Mesendoderm (in vitro differentiated cells): ENCODE results near the gene ZMYND8.
"Not testable (repeated sequence)": the region's sequence is repeated elsewhere in the genome, so short reads cannot be mapped to it uniquely, and the experiment has no call there.

ENCODE experiments used
- DNase-seq: peaks from one replicate; pipeline ENCODE4 v3.0.0; 2013
- H2AK5ac ChIP-seq: 2 replicates; pipeline ENCODE4 v1.6.1; 2013; ENCODE audit warnings: low read length, inconsistent platforms
- H2BK120ac ChIP-seq: 2 replicates; pipeline ENCODE4 v1.6.1; 2013; ENCODE audit warnings: low read depth, mild to moderate bottlenecking, low read length, moderate library complexity, mixed read lengths
- H2BK15ac ChIP-seq: replicated peaks from 2 replicates; pipeline ENCODE4 v1.6.1; 2013; ENCODE audit warnings: low read depth, mild to moderate bottlenecking, moderate library complexity
- H2BK5ac ChIP-seq: 2 replicates; pipeline ENCODE4 v1.6.1; 2013; ENCODE audit warnings: low read length, inconsistent platforms
- H3K18ac ChIP-seq: 2 replicates; pipeline ENCODE4 v1.6.1; 2013; ENCODE audit warnings: mild to moderate bottlenecking, low read length, mixed read lengths
- H3K23ac ChIP-seq: one replicate; pipeline ENCODE4 v1.6.1; 2013; ENCODE audit warnings: low read length
- H3K27ac ChIP-seq: 2 replicates; pipeline ENCODE4 v1.5.1; 2013; ENCODE audit warnings: low read depth, mild to moderate bottlenecking, inconsistent platforms, low read length, moderate library complexity
- H3K27me3 ChIP-seq: 2 replicates; pipeline ENCODE4 v1.6.1; 2013; ENCODE audit warnings: low read length, control low read depth, mild to moderate bottlenecking, inconsistent platforms; ENCODE audit not compliant: insufficient read depth, poor library complexity
- H3K36me3 ChIP-seq: 2 replicates; pipeline ENCODE4 v1.6.1; 2013; ENCODE audit warnings: low read length, inconsistent platforms; ENCODE audit not compliant: control insufficient read depth, insufficient read depth
- H3K4ac ChIP-seq: one replicate; pipeline ENCODE4 v1.6.1; 2013; ENCODE audit warnings: low read depth, mild to moderate bottlenecking, low read length, moderate library complexity
- H3K4me1 ChIP-seq: 2 replicates; pipeline ENCODE4 v1.6.1; 2013; ENCODE audit warnings: low read depth, low read length, inconsistent platforms; ENCODE audit not compliant: control insufficient read depth
- H3K4me2 ChIP-seq: 2 replicates; pipeline ENCODE4 v1.6.1; 2013; ENCODE audit warnings: low read length
- H3K4me3 ChIP-seq: 2 replicates; pipeline ENCODE4 v1.5.1; 2013; ENCODE audit warnings: mild to moderate bottlenecking, low read length
- H3K56ac ChIP-seq: one replicate; pipeline ENCODE4 v1.6.1; 2013; ENCODE audit warnings: low read length
- H3K79me1 ChIP-seq: 2 replicates; pipeline ENCODE4 v1.6.1; 2013; ENCODE audit warnings: low read length, inconsistent platforms
- H3K79me2 ChIP-seq: 2 replicates; pipeline ENCODE4 v1.6.1; 2013; ENCODE audit warnings: mild to moderate bottlenecking, low read length; ENCODE audit not compliant: control insufficient read depth, insufficient read depth
- H3K9ac ChIP-seq: 2 replicates; pipeline ENCODE4 v1.6.1; 2013; ENCODE audit warnings: low read length, inconsistent platforms
- H4K5ac ChIP-seq: one replicate; pipeline ENCODE4 v1.6.1; 2013; ENCODE audit warnings: low read length
- H4K8ac ChIP-seq: one replicate; pipeline ENCODE4 v1.6.1; 2013; ENCODE audit warnings: low read depth, mild to moderate bottlenecking, control low read depth, low read length, moderate library complexity
- WGBS: extraction: QIAGEN DNeasy Blood & Tissue Kit; methylation state at CpG from one replicate; pipeline ENCODE4 v1.1.7; 2013; ENCODE audit warnings: low lambda C conversion rate, missing lambda C conversion rate; ENCODE audit not compliant: insufficient coverage; ENCODE audit errors: extremely low coverage; 5-methylcytosine and 5-hydroxymethylcytosine counted together

Gene ZMYND8

DNA sequence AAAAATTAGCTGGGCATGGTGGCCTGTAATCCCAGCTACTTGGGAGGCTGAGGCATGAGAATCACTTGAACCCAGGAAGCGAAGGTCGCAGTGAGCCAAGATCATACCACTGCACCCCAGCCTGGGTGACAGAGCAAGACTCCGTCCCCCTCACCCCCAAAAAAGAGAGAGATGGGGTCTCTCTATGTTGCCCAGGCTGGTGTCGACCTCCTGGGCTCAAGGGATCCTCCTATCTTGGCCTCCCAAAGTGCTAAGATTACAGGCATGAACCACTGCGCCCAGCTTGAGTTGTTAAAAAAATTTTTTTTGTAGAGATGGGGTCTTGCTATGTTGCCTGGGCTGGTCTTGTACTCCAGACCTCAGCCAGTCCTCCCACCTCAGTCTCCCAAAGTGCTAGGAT, 29.5 kb upstream of the ZMYND8 start:
- not testable (repeated sequence) for H3K36me3 ChIP-seq, H2AK5ac ChIP-seq, H3K56ac ChIP-seq, H2BK15ac ChIP-seq, H3K4me3 ChIP-seq, H3K79me2 ChIP-seq, H4K8ac ChIP-seq, H3K27me3 ChIP-seq, H3K27ac ChIP-seq, H2BK5ac ChIP-seq, H3K4me2 ChIP-seq, H3K23ac ChIP-seq, H3K18ac ChIP-seq, H3K79me1 ChIP-seq, H2BK120ac ChIP-seq, H4K5ac ChIP-seq, H3K4ac ChIP-seq, DNase-seq, H3K9ac ChIP-seq, H3K4me1 ChIP-seq
- WGBS: no CpG with 5 or more reads among the region's 5 CpGs

DNA sequence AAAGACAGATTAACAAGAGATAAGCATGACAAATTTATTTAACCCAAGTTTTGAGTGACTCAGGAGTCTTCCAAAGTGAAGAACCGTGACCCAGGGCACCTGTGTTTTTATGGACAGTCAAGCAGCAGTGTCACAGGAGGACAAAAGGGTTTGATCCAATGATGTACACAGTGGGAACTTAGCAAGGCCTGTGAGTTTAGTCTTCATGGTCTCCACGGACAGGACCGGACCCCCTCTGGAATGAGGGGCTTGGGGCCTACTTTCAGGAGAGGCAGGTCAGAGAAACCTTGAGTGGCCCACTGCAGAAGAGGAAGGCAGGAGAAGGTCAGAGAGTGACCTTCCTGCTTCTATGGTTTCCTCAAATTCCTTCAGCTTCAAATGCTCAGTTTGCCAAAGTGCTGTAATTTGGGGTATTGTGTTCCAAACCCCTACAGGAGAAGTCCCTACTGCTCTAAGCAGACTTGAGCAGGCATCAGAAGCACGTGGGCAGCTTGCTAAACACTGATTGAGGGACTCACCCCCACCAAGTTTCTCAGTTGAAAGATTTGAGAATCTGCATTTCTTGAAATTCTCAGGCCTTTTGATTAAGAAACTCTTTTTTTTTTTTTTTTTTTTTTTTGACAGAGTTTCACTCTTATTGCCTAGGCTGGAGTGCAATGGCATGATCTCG, 26.4 kb upstream of the ZMYND8 start:
- Histone ChIP-seq H3K23ac (no peak overlapping the region), H2BK15ac (no peak overlapping the region), H3K4me1 (no peaks in the 10 kb centered on the region), H3K79me1 (no peaks in the 10 kb centered on the region), H2BK120ac (no peak overlapping the region), H3K4me2 (no peak overlapping the region), H2AK5ac (peak overlapping the region; percentile 90), H3K4ac (peak overlapping the region; percentile 64), H3K27me3 (no peaks in the 10 kb centered on the region), H3K18ac (peak overlapping the region; percentile 44), H3K36me3 (no peaks in the 10 kb centered on the region), H3K27ac (no peak overlapping the region), H2BK5ac (no peak overlapping the region), H3K4me3 (no peak overlapping the region), H3K79me2 (no peaks in the 10 kb centered on the region), H3K56ac (peak overlapping the region; percentile 75), H4K8ac (no peak overlapping the region), H3K9ac (no peak overlapping the region), H4K5ac (peak overlapping the region; percentile 75)
- DNase-seq: no peak
- no CpG with 5 or more reads among the region's 5 CpGs for WGBS

DNA sequence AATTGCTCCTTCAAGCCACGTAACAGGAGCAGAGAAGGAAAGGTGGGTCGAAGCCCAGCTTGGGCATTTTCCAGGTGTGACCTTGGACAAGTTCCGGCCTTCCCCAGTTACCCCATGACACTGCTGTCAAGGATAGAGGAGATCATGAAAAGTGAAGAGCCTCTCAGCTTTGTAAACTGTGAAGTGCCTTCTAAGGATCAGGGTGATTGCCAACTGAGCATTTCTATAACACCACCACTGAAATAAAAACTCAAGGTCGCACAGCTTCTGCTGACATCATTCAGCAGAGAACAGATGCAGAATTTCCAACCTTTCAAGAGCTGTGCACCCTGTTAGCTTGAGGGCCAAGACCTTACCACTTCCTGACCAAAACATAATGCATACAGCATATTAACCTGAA, 24.0 kb upstream of the ZMYND8 start:
- no CpG with 5 or more reads among the region's 4 CpGs for WGBS
- Histone ChIP-seq H3K79me2 (no peaks in the 10 kb centered on the region), H3K4me3 (no peak overlapping the region), H3K4me2 (no peak overlapping the region), H2AK5ac (no peak overlapping the region), H3K4me1 (no peaks in the 10 kb centered on the region), H3K4ac (no peak overlapping the region), H3K18ac (no peak overlapping the region), H4K5ac (no peak overlapping the region), H3K27me3 (no peaks in the 10 kb centered on the region), H3K56ac (no peak overlapping the region), H3K36me3 (no peaks in the 10 kb centered on the region), H3K79me1 (no peaks in the 10 kb centered on the region), H2BK5ac (no peak overlapping the region), H3K27ac (no peak overlapping the region), H4K8ac (no peak overlapping the region), H3K23ac (no peak overlapping the region), H2BK120ac (no peak overlapping the region), H2BK15ac (no peak overlapping the region), H3K9ac (no peak overlapping the region)
- DNase-seq: no peak

DNA sequence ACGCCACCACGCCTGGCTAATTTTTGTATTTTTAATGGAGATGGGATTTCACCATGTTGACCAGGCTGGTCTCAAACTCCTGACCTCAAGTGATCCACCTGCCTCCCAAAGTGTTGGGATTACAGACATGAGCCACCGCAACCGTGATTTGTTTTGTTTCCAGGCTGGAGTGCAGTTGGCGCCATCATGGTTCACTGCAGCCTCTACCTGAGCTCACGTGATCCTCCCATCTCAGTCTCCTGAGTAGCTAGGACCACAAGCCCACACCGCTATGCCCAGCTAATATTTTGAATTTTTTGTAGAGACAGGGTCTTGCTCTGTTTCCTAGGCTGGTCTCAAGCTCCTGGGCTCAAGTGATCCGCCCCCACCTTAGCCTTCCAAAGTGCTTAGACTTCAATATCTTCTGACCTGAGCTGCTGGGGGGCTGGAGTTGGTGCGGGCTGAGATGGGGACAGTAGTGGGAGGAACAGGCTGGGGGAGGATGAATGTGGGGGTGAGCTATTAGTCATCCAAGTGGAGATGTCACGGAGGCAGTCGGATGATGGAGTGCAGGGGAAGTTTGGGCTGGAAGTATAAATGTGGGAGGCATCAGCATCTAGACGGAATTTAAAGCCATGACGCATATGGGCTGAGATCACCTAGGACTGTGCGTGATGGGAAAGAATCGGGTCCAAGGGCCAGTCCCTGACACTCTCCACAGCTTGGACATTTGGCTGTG, 23.1 kb upstream of the ZMYND8 start:
- no peaks in the 10 kb centered on the region for H3K27me3 ChIP-seq
- no CpG with 5 or more reads among the region's 15 CpGs for WGBS
- no peak for DNase-seq
- no peak overlapping the region for H3K23ac ChIP-seq
- H2BK5ac ChIP-seq: no peak overlapping the region
- no peaks in the 10 kb centered on the region for H3K79me2 ChIP-seq
- no peak overlapping the region for H2AK5ac ChIP-seq
- no peak overlapping the region for H3K56ac ChIP-seq
- no peak overlapping the region for H2BK15ac ChIP-seq
- H3K4me3 ChIP-seq: no peak overlapping the region
- no peak overlapping the region for H3K4me2 ChIP-seq
- H4K8ac ChIP-seq: no peak overlapping the region
- no peak overlapping the region for H3K18ac ChIP-seq
- no peaks in the 10 kb centered on the region for H3K79me1 ChIP-seq
- no peak overlapping the region for H3K9ac ChIP-seq
- H3K27ac ChIP-seq: no peak overlapping the region
- H3K4me1 ChIP-seq: no peaks in the 10 kb centered on the region
- no peak overlapping the region for H3K4ac ChIP-seq
- no peak overlapping the region for H2BK120ac ChIP-seq
- no peak overlapping the region for H4K5ac ChIP-seq
- no peaks in the 10 kb centered on the region for H3K36me3 ChIP-seq

DNA sequence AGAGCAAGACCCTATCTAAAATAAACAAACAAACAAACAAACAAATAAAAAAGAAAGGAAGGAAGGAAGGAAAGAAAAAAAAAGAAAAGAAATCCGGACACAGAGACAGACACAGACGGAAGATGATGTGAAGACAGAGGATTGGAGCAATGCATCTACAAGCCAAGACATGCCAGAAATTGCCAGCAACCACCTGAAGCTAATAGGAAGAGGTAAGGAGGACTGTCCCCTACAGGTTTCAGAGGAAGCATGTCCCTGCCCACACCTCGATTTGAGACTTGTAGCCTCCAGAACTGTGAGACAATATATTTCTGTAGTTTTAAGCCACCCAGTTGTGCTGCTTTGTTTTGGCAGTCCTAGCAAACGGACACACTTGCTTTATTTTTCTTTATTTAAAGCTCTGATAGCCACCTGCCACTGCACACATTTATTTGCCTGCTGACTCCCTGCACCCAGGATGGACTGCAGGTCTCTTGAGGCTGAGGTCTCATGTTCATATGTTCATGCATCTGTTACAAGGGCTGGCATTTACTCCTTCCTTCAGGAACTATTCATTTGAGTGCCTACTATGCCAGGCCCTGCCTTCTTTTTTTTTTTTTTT, 20.7 kb upstream of the ZMYND8 start:
- no peaks in the 10 kb centered on the region for H3K79me2 ChIP-seq
- peak; percentile 45 for DNase-seq
- peak overlapping the region; percentile 3 for H3K56ac ChIP-seq
- H3K4me3 ChIP-seq: no peak overlapping the region
- H3K79me1 ChIP-seq: no peaks in the 10 kb centered on the region
- no peak overlapping the region for H2AK5ac ChIP-seq
- no peak overlapping the region for H2BK15ac ChIP-seq
- H3K27me3 ChIP-seq: no peaks in the 10 kb centered on the region
- H2BK120ac ChIP-seq: no peak overlapping the region
- H4K8ac ChIP-seq: no peak overlapping the region
- no peak overlapping the region for H3K4ac ChIP-seq
- H3K27ac ChIP-seq: no peak overlapping the region
- WGBS: no CpG with 5 or more reads among the region's 4 CpGs
- H3K23ac ChIP-seq: no peak overlapping the region
- no peak overlapping the region for H3K9ac ChIP-seq
- no peak overlapping the region for H3K4me2 ChIP-seq
- H2BK5ac ChIP-seq: no peak overlapping the region
- H3K4me1 ChIP-seq: peaks cover 4% of the 10 kb centered on the region
- no peak overlapping the region for H4K5ac ChIP-seq
- no peaks in the 10 kb centered on the region for H3K36me3 ChIP-seq
- no peak overlapping the region for H3K18ac ChIP-seq
